K562 (cell line): ENCODE measurements around the gene UBE2N. TPM values are rescaled to one million over a fixed set of nuclear protein-coding genes. Genes with fewer than 3 reads are reported as not detected.

Experiments used
- ATF6 ChIP-seq: sonication (generic); formaldehyde crosslinking; IDR thresholded peaks from 2 replicates; pipeline ENCODE4 v1.4.0; 2020; ENCODE audit warnings: mild to moderate bottlenecking, missing genetic modification reagents
- EP300 ChIP-seq: IDR thresholded peaks from 2 replicates; pipeline ENCODE4 v1.6.1; 2012; ENCODE audit warnings: low read length, improper control_type of control experiment
- FUS ChIP-seq: fragments of 200-400 bp; formaldehyde crosslinking; optimal IDR thresholded peaks from 2 replicates; pipeline ENCODE3; 2017; ENCODE audit warnings: low read depth, low read length
- NCOA4 ChIP-seq: fragments of 450-650 bp; IDR thresholded peaks from 2 replicates; pipeline ENCODE4 v1.6.1; 2018; ENCODE audit warnings: mild to moderate bottlenecking; ENCODE audit not compliant: partially characterized antibody
- NR0B1 ChIP-seq: fragments of 450-650 bp; IDR thresholded peaks from one replicate; pipeline ENCODE4 v1.6.1; 2018; ENCODE audit warnings: mild to moderate bottlenecking, moderate library complexity; ENCODE audit not compliant: partially characterized antibody
- PCBP2 ChIP-seq: fragments of 200-400 bp; formaldehyde crosslinking; IDR thresholded peaks from 2 replicates; pipeline ENCODE4 v1.6.1; 2018; ENCODE audit warnings: low read length, low read depth, mild to moderate bottlenecking, moderate library complexity; ENCODE audit not compliant: poor library complexity, severe bottlenecking
- POLR3G ChIP-seq: IDR thresholded peaks from 2 replicates; pipeline ENCODE4 v1.6.1; 2011; ENCODE audit not compliant: insufficient read length, insufficient replicate concordance; ENCODE audit errors: extremely low read depth
- RREB1 ChIP-seq: fragments of 250-450 bp; sonication (Bioruptor Pico); IDR thresholded peaks from 2 replicates; pipeline ENCODE4 v1.4.0; 2020
- SAFB2 ChIP-seq: fragments of 200-400 bp; formaldehyde crosslinking; IDR thresholded peaks from 2 replicates; pipeline ENCODE4 v1.6.1; 2018; ENCODE audit warnings: borderline replicate concordance, low read length, low read depth, moderate library complexity; ENCODE audit not compliant: severe bottlenecking
- SNIP1 ChIP-seq: fragments of 450-650 bp; IDR thresholded peaks from 2 replicates; pipeline ENCODE4 v1.7.1; 2017; ENCODE audit warnings: low read depth, mild to moderate bottlenecking
- SRSF9 ChIP-seq: fragments of 200-400 bp; formaldehyde crosslinking; IDR thresholded peaks from 2 replicates; pipeline ENCODE4 v1.6.1; 2017; ENCODE audit warnings: low read depth, low read length, borderline replicate concordance
- XRCC3 ChIP-seq: fragments of 450-650 bp; IDR thresholded peaks from 2 replicates; pipeline ENCODE4 v1.6.1; 2017; ENCODE audit warnings: mild to moderate bottlenecking, moderate library complexity
- ZBTB43 ChIP-seq: sonication (generic); formaldehyde crosslinking; IDR thresholded peaks from 2 replicates; pipeline ENCODE4 v1.8.0; 2023; ENCODE audit warnings: mild to moderate bottlenecking, missing genetic modification reagents
- ZBTB8A ChIP-seq: fragments of 450-650 bp; IDR thresholded peaks from 2 replicates; pipeline ENCODE4 v1.6.1; 2018; ENCODE audit warnings: mild to moderate bottlenecking, moderate library complexity; ENCODE audit not compliant: partially characterized antibody
- ZNF23 ChIP-seq: fragments of 250-450 bp; sonication (Bioruptor Pico); IDR thresholded peaks from 2 replicates; pipeline ENCODE4 v1.4.0; 2020; ENCODE audit warnings: mild to moderate bottlenecking
- ZNF584 ChIP-seq: fragments of 200-800 bp; sonication (Bioruptor generic); IDR thresholded peaks from 2 replicates; pipeline ENCODE4 v1.6.1; 2016; ENCODE audit warnings: low read depth, mild to moderate bottlenecking, missing genetic modification characterization, missing compliant biosample characterization
- ZNF589 ChIP-seq: fragments of 200-800 bp; sonication (Bioruptor generic); IDR thresholded peaks from 2 replicates; pipeline ENCODE4 v1.6.1; 2016; ENCODE audit warnings: low read depth, missing genetic modification characterization, missing compliant biosample characterization
- polyA plus RNA-seq, 8 experiments: library from polyadenylated mRNA; depleted of rRNA in 4 of 8; stranded (reverse) in 5 of 8; unstranded in 3 of 8; fragments of >200 nt; fragmentation: Nextera tagmentation in 2 of 8; fragmentation: Illumina TruSeq in 1 of 8; extraction: Ambion mirVana in 2 of 8; extraction: Trizol in 1 of 8; gene quantifications; 2 replicates each; pipeline versions ENCODE4 v1.2.1 to v1.2.3, GENCODE V29; 2011 to 2014; ENCODE audit warnings: inconsistent platforms in 1 of 8, missing spikeins in 1 of 8
- total RNA-seq, 7 experiments: library from RNA; depleted of rRNA in 6 of 7; stranded (reverse); fragments of >200 nt in 6 of 7; fragmentation: Illumina TruSeq in 2 of 7; extraction: Trizol in 2 of 7; gene quantifications; 2 replicates each; pipeline versions ENCODE4 v1.2.1 to v1.2.3, GENCODE V29; 2011 to 2021; ENCODE audit warnings: low replicate concordance in 1 of 7

UBE2N gene
- total and polyA plus RNA-seq, 9 of the 15 experiments (the other 6 are each of a cell fraction or from before 2014, with no cell fraction given), result 189 to 826 (median 260) TPM

- TF ChIP-seq ZBTB43 (CRISPR knock-in tag) (no peak), SAFB2 (no peak), FUS (no peak), PCBP2 (no peak), SNIP1 (no peak), ATF6 (no peak), ZNF589 (CRISPR knock-in tag) (0 out of 2 replicates have a peak, but pooled peaks have one; percentile 18), RREB1 (CRISPR knock-in tag) (peak; percentile 63; the same call in 1 of the 2 replicates), POLR3G (no peak), XRCC3 (no peak), SRSF9 (no peak), ZNF584 (no peak), NCOA4 (no peak), NR0B1 (no peak), EP300 (peak; percentile 31), ZBTB8A (no peak), ZNF23 (no peak)
These were observed at the start of gene UBE2N (continued) for GRCh38 chr12:93441617-93442410.
